Heart left ventricle (tissue), 16 donors: ENCODE measurements around the gene STAB1. TPM values are rescaled to one million over a fixed set of nuclear protein-coding genes. Genes with fewer than 3 reads are reported as not detected.

ENCODE experiments used
- ATAC-seq, 4 donors: fragments of 200-7000 bp; cut with Tn5 transposase; one replicate each; pipeline ENCODE4 v1.9.1; 2020 to 2022; ENCODE audit warnings: moderate library complexity in 4 of 4, mild to moderate bottlenecking in 3 of 4, moderate number of reproducible peaks in 1 of 4
- DNase-seq, 5 donors: peaks; one replicate each; pipeline ENCODE4 v3.0.0-alpha.2; 2020
- H3K27ac ChIP-seq, 12 donors: fragments of 200-600 bp; sonication (generic) in 4 of 12; one replicate each; pipeline versions ENCODE4 v1.5.0 to v1.8.0; 2016 to 2022; ENCODE audit warnings: mild to moderate bottlenecking in 2 of 12
- H3K27me3 ChIP-seq, 9 donors: fragments of 200-600 bp; sonication (generic) in 2 of 9; one replicate each; pipeline versions ENCODE4 v1.5.1 to v1.8.0; 2016 to 2022; ENCODE audit warnings: mild to moderate bottlenecking in 3 of 9
- H3K36me3 ChIP-seq, 9 donors: fragments of 200-600 bp; sonication (generic) in 2 of 9; one replicate each; pipeline versions ENCODE4 v1.5.0 to v1.8.0; 2018 to 2022; ENCODE audit warnings: mild to moderate bottlenecking in 2 of 9
- H3K4me1 ChIP-seq, 12 donors: fragments of 200-600 bp; sonication (generic) in 4 of 12; one replicate each; pipeline versions ENCODE4 v1.5.0 to v1.8.0; 2016 to 2022; ENCODE audit warnings: mild to moderate bottlenecking in 3 of 12
- H3K4me3 ChIP-seq, 12 donors: fragments of 200-600 bp; sonication (generic) in 4 of 12; one replicate each; pipeline versions ENCODE4 v1.5.0 to v1.8.0; 2017 to 2022; ENCODE audit warnings: mild to moderate bottlenecking in 9 of 12, moderate library complexity in 4 of 12
- H3K9me3 ChIP-seq, 12 donors: fragments of 200-600 bp; sonication (generic) in 4 of 12; one replicate each; pipeline versions ENCODE4 v1.5.0 to v1.8.0; 2016 to 2022; ENCODE audit warnings: mild to moderate bottlenecking in 1 of 12
- CTCF ChIP-seq, 12 donors: fragments of 200-600 bp; sonication (generic) in 4 of 12; IDR thresholded peaks; one replicate each; pipeline versions ENCODE4 v1.5.0 to v1.8.0; 2018 to 2022; ENCODE audit warnings: antibody characterized with exemption in 12 of 12, mild to moderate bottlenecking in 5 of 12
- POLR2A ChIP-seq, 2 donors: fragments of 450-650 bp; IDR thresholded peaks; one replicate each; pipeline ENCODE4 v1.6.1; 2017; ENCODE audit warnings: antibody characterized with exemption in 2 of 2, mild to moderate bottlenecking in 2 of 2, moderate library complexity in 2 of 2
- WGBS, 4 donors: extraction: QIAGEN DNeasy Blood & Tissue Kit in 2 of 4; methylation state at CpG; one replicate each; pipeline versions ENCODE4 v1.1.5 to v1.1.7; 2013 to 2018; 5-methylcytosine and 5-hydroxymethylcytosine counted together
- intact Hi-C, 10 donors: fragments of 100-400 bp; cut with DNase I; formaldehyde crosslinking; loops; one replicate each; pipeline versions ENCODE4 v1.11.1 to v1.14.2; 2022
- polyA plus RNA-seq, 2 donors: library from polyadenylated mRNA; stranded (reverse); fragments of 200-250 nt; gene quantifications; one replicate each; pipeline ENCODE4 v1.2.3, GENCODE V29; 2013
- total RNA-seq, 9 donors: library from RNA; depleted of rRNA in 2 of 9; stranded (reverse); fragments of >200 nt in 2 of 9; fragmentation: NEBNext Ultra II Directional in 3 of 9; extraction: Animal tissue kit (Norgen Biotek cat#: 25700) in 3 of 9; gene quantifications; one replicate each; pipeline versions ENCODE4 v1.1.0 to v1.2.4, GENCODE V29; 2016 to 2023
- donor health status: ischemic (EF 13 %, LVEDD 7.1; RV severe dilation, severe dysfunction).
- donor health status: healthy with polysubstance abuse.
- donor health status: DM: no; HTN: yes; CAD: no.
- donor health status: DM: no; HTN: no; CAD: no.
- donor health status: ischemic (EF 25% LVEDD 6.9; RV normal size, moderate dysfunction).
- donor health status: ischemic (EF 25% LVEDD 5.7; RV mildly dilated, moderate dysfunction).
- donor health status: healthy.
- donor health status: DM: yes; HTN: yes; CAD: no.
- donor health status: ischemic (EF 35%, LVEDD 5.7; RV mildly dilated, moderate dysfunction).
- donor health status: nonischemic (EF 11% LVEDD 7.7; RV severe dilation, severe dysfunction).
- donor health status: DM: yes; HTN: yes; CAD: no.
- donor health status: PGD.
- donor health status: ischemic (EF 29% LVEDD 5.4; RV normal size, mild dysfunction).
- donor health status: nonischemic (EF 23%, LVEDD 6.1; RV moderate dilation, normal function).

Gene STAB1
- total and polyA plus RNA-seq, 11 donors: 34.1 to 351 (median 50.6) TPM

GRCh38 chr3:52530918-52531826 is 36.0 kb downstream of the STAB1 start:
- Histone ChIP-seq H3K27me3 (no peaks in the 10 kb centered on the region), H3K4me1 (peaks cover 0 to 86% (median 60%) of the 10 kb centered on the region in 12 donors), H3K27ac (peak overlapping the region; percentile 38 to 93 (median 84)), H3K36me3 (peaks cover 0 to 24% (median 10%) of the 10 kb centered on the region in 9 donors), H3K9me3 (no peaks in the 10 kb centered on the region), H3K4me3 (peak overlapping the region in 3 of 12 donors; percentile 4 to 66 (median 61))
- TF ChIP-seq POLR2A (IDR thresholded peaks at IDR 0.05) (no peak), CTCF (IDR thresholded peaks at IDR 0.05) (no peak)
- ATAC-seq: peak; percentile 58 to 62 (median 62)
- intact Hi-C loops: loop anchor here in 3 of 10 donors (2.0 to 5.0 kb wide), 3 partner anchors 34 to 49 kb away; partner anchors contain the start of gene STAB1 (in 1 of the 3)
- WGBS, 4 donors: 41 to 67% (median 57%) methylated on average over 6 to 10 of the region's 10 CpGs
- DNase-seq: peak; percentile 44 to 84 (median 81)

GRCh38 chr3:52531860-52532516 is 36.9 kb downstream of the STAB1 start:
- WGBS, 4 donors: 75 to 86% (median 82%) methylated on average over 5 to 14 of the region's 14 CpGs
- TF ChIP-seq CTCF (IDR thresholded peaks at IDR 0.05) (no peak), POLR2A (IDR thresholded peaks at IDR 0.05) (no peak)
- Histone ChIP-seq H3K36me3 (peaks cover 0 to 18% (median 10%) of the 10 kb centered on the region in 9 donors), H3K27ac (peak overlapping the region; percentile 16 to 93 (median 80)), H3K4me3 (peak overlapping the region in 9 of 12 donors; percentile 60 to 75 (median 66)), H3K9me3 (no peaks in the 10 kb centered on the region), H3K27me3 (no peaks in the 10 kb centered on the region), H3K4me1 (peaks cover 0 to 80% (median 55%) of the 10 kb centered on the region in 12 donors)
- intact Hi-C loops: loop anchor here in 3 of 10 donors (2.0 to 5.0 kb wide), 3 partner anchors 35 to 50 kb away; partner anchors contain the start of gene STAB1 (in 1 of the 3)
- DNase-seq (peak in 2 of 5 donors; percentile 18 to 21), ATAC-seq (no peak)

GRCh38 chr3:52532517-52532837 is 37.3 kb downstream of the STAB1 start:
- TF ChIP-seq POLR2A (IDR thresholded peaks at IDR 0.05) (no peak), CTCF (IDR thresholded peaks at IDR 0.05) (no peak)
- Histone ChIP-seq H3K36me3 (peaks cover 0 to 13% (median 7%) of the 10 kb centered on the region in 9 donors), H3K4me3 (peak overlapping the region; percentile 46 to 75 (median 62)), H3K27me3 (no peaks in the 10 kb centered on the region), H3K9me3 (no peaks in the 10 kb centered on the region), H3K27ac (peak overlapping the region in 10 of 12 donors; percentile 59 to 93 (median 88)), H3K4me1 (peaks cover 0 to 80% (median 57%) of the 10 kb centered on the region in 12 donors)
- ATAC-seq: no peak
- WGBS, 4 donors: 39 to 59% (median 41%) methylated on average over 4 to 5 of the region's 5 CpGs
- intact Hi-C loops: loop anchor here in 2 of 10 donors (5.0 kb wide), 2 partner anchors 35 to 50 kb away; partner anchors contain the start of gene STAB1 (in 1 of the 2)
- peak in 2 of 5 donors; percentile 41 to 52 for DNase-seq
